Activated T-cell treated with anti-CD3 and anti-CD28 coated beads for 4 hours (primary cell): Measurements from ENCODE around the gene WNK2.
A peak's percentile ranks its signal among the peaks of the same experiment; 100 is the strongest.

Experiments
- DNase-seq: peaks from one replicate; pipeline ENCODE4 v3.0.0-alpha.2; 2020

The WNK2 gene

GRCh38 chr9:93297659-93298497 lies 113.9 kb downstream of the WNK2 start:
- no peak for DNase-seq

- DNase-seq: no peak
These were observed 114.8 kb downstream of the WNK2 start for GRCh38 chr9:93298498-93299417.

GRCh38 chr9:93299418-93300174 lies 115.7 kb downstream of the WNK2 start:
- no peak for DNase-seq

- no peak for DNase-seq
These were observed 116.2 kb downstream of the WNK2 start for GRCh38 chr9:93300175-93300572.

- no peak for DNase-seq
These were observed 116.7 kb downstream of the WNK2 start for GRCh38 chr9:93300585-93301081.

- no peak for DNase-seq
These were observed 117.4 kb downstream of the WNK2 start for GRCh38 chr9:93301291-93301811.

- no peak for DNase-seq
These were observed 118.1 kb downstream of the WNK2 start for GRCh38 chr9:93301911-93302541.

- DNase-seq: peak; percentile 48
These were observed 118.8 kb downstream of the WNK2 start for GRCh38 chr9:93302586-93303257.

GRCh38 chr9:93303258-93303771 lies 119.4 kb downstream of the WNK2 start:
- no peak for DNase-seq

GRCh38 chr9:93303806-93304573 lies 120.1 kb downstream of the WNK2 start:
- no peak for DNase-seq

- DNase-seq: no peak
These were observed 120.9 kb downstream of the WNK2 start for GRCh38 chr9:93304574-93305496.

- DNase-seq: no peak
These were observed 121.6 kb downstream of the WNK2 start for GRCh38 chr9:93305497-93306020.

GRCh38 chr9:93306081-93306480 lies 122.1 kb downstream of the WNK2 start:
- DNase-seq: no peak

GRCh38 chr9:93306579-93307091 lies 122.7 kb downstream of the WNK2 start:
- DNase-seq: no peak

GRCh38 chr9:93307468-93308157 lies 123.7 kb downstream of the WNK2 start:
- DNase-seq: no peak

GRCh38 chr9:93308158-93308602 lies 124.2 kb downstream of the WNK2 start:
- DNase-seq: no peak

GRCh38 chr9:93308676-93309075 lies 124.7 kb downstream of the WNK2 start:
- no peak for DNase-seq

- no peak for DNase-seq
These were observed 126.0 kb downstream of the WNK2 start for GRCh38 chr9:93309889-93310425.
